ENCODE results near the gene NACAD.
"Not testable (repeated sequence)": the region's sequence is repeated elsewhere in the genome, so short reads cannot be mapped to it uniquely, and the experiment has no call there.

NACAD gene

GRCh38 chr7:45088821-45089340 lies at the start of gene NACAD:
TSS of gene NACAD (minus strand) at chr7:45088969. CDS start at chr7:45088894, 75 bp downstream.
- FAIRE-seq: no peak

- FAIRE-seq: peak; percentile 67
Measured at GRCh38 chr7:45136106-45137060, 47.6 kb upstream of the NACAD start.

- no peak for FAIRE-seq
Measured at GRCh38 chr7:45133877-45134276, 45.1 kb upstream of the NACAD start.

- no peak for FAIRE-seq
Measured at GRCh38 chr7:45133352-45133751, 44.6 kb upstream of the NACAD start.

- FAIRE-seq: no peak
Measured at GRCh38 chr7:45132708-45133320, 44.0 kb upstream of the NACAD start.

- FAIRE-seq: no peak
Measured at GRCh38 chr7:45131891-45132290, 43.1 kb upstream of the NACAD start.

- no peak for FAIRE-seq
Measured at GRCh38 chr7:45130910-45131309, 42.1 kb upstream of the NACAD start.

- FAIRE-seq: no peak
Measured at GRCh38 chr7:45129906-45130305, 41.1 kb upstream of the NACAD start.

GRCh38 chr7:45129181-45129800 lies 40.5 kb upstream of the NACAD start:
- FAIRE-seq: no peak

GRCh38 chr7:45126920-45127319 lies 38.2 kb upstream of the NACAD start:
- FAIRE-seq: no peak

GRCh38 chr7:45126201-45126600 lies 37.4 kb upstream of the NACAD start:
- no peak for FAIRE-seq

GRCh38 chr7:45125193-45125904 lies 36.6 kb upstream of the NACAD start:
- FAIRE-seq: no peak

- no peak for FAIRE-seq
Measured at GRCh38 chr7:45123913-45124710, 35.3 kb upstream of the NACAD start.

GRCh38 chr7:45122975-45123860 lies 34.4 kb upstream of the NACAD start:
- FAIRE-seq: no peak

GRCh38 chr7:45119550-45119949 lies 30.8 kb upstream of the NACAD start:
- no peak for FAIRE-seq

- no peak for FAIRE-seq
Measured at GRCh38 chr7:45118889-45119331, 30.1 kb upstream of the NACAD start.

GRCh38 chr7:45118292-45118691 lies 29.5 kb upstream of the NACAD start:
- no peak for FAIRE-seq

GRCh38 chr7:45117582-45117981 lies 28.8 kb upstream of the NACAD start:
- FAIRE-seq: no peak

GRCh38 chr7:45116048-45116447 lies 27.3 kb upstream of the NACAD start:
- FAIRE-seq: no peak

- no peak for FAIRE-seq
Measured at GRCh38 chr7:45114926-45115325, 26.2 kb upstream of the NACAD start.

- not testable (repeated sequence) for FAIRE-seq
Measured at GRCh38 chr7:45114257-45114656, 25.5 kb upstream of the NACAD start.

Measured in G401.6 (cell line).